ENCODE measurements around the gene SPATA19.

The SPATA19 gene

GRCh38 chr11:133818302-133818701, 27.0 kb downstream of the SPATA19 start:
- TF ChIP-seq OSR1 (CRISPR knock-in tag; IDR thresholded peaks at IDR 0.05) (no peak), ZFP30 (CRISPR knock-in tag; IDR thresholded peaks at IDR 0.05) (no peak), ZNF8 (CRISPR knock-in tag; IDR thresholded peaks at IDR 0.05) (no peak), RARB (CRISPR knock-in tag; IDR thresholded peaks at IDR 0.05) (no peak), ARNTL (CRISPR knock-in tag; IDR thresholded peaks at IDR 0.05; ENCODE audit: borderline replicate concordance, low read depth) (no peak), ESRRG (CRISPR knock-in tag; IDR thresholded peaks at IDR 0.05) (no peak), TOX (CRISPR knock-in tag; IDR thresholded peaks at IDR 0.05; ENCODE audit: borderline replicate concordance) (no peak), ZC3H10 (CRISPR knock-in tag; IDR thresholded peaks at IDR 0.05) (no peak), GLIS3 (CRISPR knock-in tag; IDR thresholded peaks at IDR 0.05) (no peak), ZNF565 (CRISPR knock-in tag; conservative IDR thresholded peaks at IDR 0.05; ENCODE audit: low read depth) (no peak), ISL1 (CRISPR knock-in tag; IDR thresholded peaks at IDR 0.05) (no peak)
- TF ChIP-seq, protein P1, sequence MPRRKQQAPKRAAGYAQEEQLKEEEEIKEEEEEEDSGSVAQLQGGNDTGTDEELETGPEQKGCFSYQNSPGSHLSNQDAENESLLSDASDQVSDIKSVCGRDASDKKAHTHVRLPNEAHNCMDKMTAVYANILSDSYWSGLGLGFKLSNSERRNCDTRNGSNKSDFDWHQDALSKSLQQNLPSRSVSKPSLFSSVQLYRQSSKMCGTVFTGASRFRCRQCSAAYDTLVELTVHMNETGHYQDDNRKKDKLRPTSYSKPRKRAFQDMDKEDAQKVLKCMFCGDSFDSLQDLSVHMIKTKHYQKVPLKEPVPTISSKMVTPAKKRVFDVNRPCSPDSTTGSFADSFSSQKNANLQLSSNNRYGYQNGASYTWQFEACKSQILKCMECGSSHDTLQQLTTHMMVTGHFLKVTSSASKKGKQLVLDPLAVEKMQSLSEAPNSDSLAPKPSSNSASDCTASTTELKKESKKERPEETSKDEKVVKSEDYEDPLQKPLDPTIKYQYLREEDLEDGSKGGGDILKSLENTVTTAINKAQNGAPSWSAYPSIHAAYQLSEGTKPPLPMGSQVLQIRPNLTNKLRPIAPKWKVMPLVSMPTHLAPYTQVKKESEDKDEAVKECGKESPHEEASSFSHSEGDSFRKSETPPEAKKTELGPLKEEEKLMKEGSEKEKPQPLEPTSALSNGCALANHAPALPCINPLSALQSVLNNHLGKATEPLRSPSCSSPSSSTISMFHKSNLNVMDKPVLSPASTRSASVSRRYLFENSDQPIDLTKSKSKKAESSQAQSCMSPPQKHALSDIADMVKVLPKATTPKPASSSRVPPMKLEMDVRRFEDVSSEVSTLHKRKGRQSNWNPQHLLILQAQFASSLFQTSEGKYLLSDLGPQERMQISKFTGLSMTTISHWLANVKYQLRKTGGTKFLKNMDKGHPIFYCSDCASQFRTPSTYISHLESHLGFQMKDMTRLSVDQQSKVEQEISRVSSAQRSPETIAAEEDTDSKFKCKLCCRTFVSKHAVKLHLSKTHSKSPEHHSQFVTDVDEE (CRISPR knock-in tag; IDR thresholded peaks at IDR 0.05): no peak
- no peak for ATAC-seq

- TF ChIP-seq PATZ1 (CRISPR knock-in tag; IDR thresholded peaks at IDR 0.05; ENCODE audit: borderline replicate concordance): no peak
- TF ChIP-seq CSRNP3 (CRISPR knock-in tag; IDR thresholded peaks at IDR 0.05): no peak
- no peak for TF ChIP-seq GLIS3 (CRISPR knock-in tag; IDR thresholded peaks at IDR 0.05)
- no peak for TF ChIP-seq ZC3H10 (CRISPR knock-in tag; IDR thresholded peaks at IDR 0.05)
- no peak for TF ChIP-seq OSR1 (CRISPR knock-in tag; IDR thresholded peaks at IDR 0.05)
- TF ChIP-seq, protein P1 (CRISPR knock-in tag; IDR thresholded peaks at IDR 0.05): no peak
- no peak for ATAC-seq
Measured at GRCh38 chr11:133817449-133817848, 27.9 kb downstream of the SPATA19 start.

DNA sequence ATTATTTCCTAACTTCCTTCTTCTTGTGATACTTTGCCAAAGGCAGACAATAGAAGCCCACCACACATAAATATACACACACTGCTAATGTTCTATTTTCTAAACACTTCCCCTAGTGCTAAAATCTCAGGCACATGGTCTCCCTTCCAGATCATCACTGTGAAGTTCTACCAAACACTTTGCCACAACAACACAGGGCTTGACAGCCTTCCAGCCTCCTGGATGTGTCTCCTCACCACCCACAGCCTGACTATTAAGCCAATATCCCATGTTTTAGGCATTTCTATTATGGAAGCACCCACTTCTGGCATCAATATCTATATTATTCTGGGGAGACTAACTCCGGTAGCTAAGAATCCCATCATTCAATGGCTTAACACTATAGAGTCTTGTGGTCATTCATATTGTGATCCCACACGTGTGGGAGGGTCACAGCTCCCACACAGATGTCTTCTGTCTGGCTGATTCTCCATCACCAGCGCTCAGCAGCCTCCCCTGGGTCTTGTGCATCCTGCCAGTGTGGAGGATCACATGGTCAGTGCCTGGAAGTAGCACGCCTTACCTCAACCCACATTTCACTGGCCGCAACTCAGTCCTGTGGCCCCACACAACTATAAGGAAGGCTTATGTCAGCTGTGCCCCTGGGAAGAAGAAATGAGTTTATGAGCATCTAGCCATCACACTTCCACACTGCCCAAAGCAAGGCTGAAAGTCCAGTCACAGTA, 29.0 kb downstream of the SPATA19 start:
- no peak for ATAC-seq
- TF ChIP-seq SNAI2 (CRISPR knock-in tag; IDR thresholded peaks at IDR 0.05) (no peak), ZNF565 (CRISPR knock-in tag; conservative IDR thresholded peaks at IDR 0.05; ENCODE audit: low read depth) (no peak), ZFP3 (CRISPR knock-in tag; IDR thresholded peaks at IDR 0.05) (no peak), PATZ1 (CRISPR knock-in tag; IDR thresholded peaks at IDR 0.05; ENCODE audit: borderline replicate concordance) (no peak), ZFP30 (CRISPR knock-in tag; IDR thresholded peaks at IDR 0.05) (no peak), TCF4 (CRISPR knock-in tag; IDR thresholded peaks at IDR 0.05; ENCODE audit: borderline replicate concordance) (no peak), CSDC2 (CRISPR knock-in tag; IDR thresholded peaks at IDR 0.05) (no peak), ESRRG (CRISPR knock-in tag; IDR thresholded peaks at IDR 0.05) (no peak), CSRNP3 (CRISPR knock-in tag; IDR thresholded peaks at IDR 0.05) (no peak), RARB (CRISPR knock-in tag; IDR thresholded peaks at IDR 0.05) (no peak)
- TF ChIP-seq, protein P1 (CRISPR knock-in tag; IDR thresholded peaks at IDR 0.05): no peak
- TF ChIP-seq, protein P2, sequence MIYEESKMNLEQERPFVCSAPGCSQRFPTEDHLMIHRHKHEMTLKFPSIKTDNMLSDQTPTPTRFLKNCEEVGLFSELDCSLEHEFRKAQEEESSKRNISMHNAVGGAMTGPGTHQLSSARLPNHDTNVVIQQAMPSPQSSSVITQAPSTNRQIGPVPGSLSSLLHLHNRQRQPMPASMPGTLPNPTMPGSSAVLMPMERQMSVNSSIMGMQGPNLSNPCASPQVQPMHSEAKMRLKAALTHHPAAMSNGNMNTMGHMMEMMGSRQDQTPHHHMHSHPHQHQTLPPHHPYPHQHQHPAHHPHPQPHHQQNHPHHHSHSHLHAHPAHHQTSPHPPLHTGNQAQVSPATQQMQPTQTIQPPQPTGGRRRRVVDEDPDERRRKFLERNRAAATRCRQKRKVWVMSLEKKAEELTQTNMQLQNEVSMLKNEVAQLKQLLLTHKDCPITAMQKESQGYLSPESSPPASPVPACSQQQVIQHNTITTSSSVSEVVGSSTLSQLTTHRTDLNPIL (CRISPR knock-in tag; IDR thresholded peaks at IDR 0.05; ENCODE audit: low read depth): no peak
